ENCODE data around the gene ABCF1.

DNA sequence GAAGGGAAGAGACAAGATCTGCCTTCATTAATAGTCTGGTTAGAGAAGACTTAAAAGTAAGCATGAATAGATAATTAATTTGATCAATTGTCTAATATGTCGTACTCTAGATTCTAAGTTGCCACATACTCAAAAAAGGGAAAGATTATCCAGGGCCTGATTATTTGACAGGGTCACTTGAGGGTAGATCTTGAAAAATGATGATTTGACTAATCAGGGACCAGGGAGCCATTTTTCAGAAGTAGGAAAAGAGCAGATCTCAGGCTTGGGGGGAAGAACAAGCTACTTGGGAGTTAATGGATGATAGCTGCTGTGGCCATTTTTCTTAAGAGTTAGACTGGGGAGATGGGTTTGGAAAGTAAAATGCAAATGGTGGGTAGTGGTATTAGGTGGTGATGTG lies 21.0 kb downstream of the ABCF1 start:
- TF ChIP-seq, protein P1, sequence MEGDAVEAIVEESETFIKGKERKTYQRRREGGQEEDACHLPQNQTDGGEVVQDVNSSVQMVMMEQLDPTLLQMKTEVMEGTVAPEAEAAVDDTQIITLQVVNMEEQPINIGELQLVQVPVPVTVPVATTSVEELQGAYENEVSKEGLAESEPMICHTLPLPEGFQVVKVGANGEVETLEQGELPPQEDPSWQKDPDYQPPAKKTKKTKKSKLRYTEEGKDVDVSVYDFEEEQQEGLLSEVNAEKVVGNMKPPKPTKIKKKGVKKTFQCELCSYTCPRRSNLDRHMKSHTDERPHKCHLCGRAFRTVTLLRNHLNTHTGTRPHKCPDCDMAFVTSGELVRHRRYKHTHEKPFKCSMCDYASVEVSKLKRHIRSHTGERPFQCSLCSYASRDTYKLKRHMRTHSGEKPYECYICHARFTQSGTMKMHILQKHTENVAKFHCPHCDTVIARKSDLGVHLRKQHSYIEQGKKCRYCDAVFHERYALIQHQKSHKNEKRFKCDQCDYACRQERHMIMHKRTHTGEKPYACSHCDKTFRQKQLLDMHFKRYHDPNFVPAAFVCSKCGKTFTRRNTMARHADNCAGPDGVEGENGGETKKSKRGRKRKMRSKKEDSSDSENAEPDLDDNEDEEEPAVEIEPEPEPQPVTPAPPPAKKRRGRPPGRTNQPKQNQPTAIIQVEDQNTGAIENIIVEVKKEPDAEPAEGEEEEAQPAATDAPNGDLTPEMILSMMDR (optimal IDR thresholded peaks at IDR 0.05 in 1 of 3, IDR thresholded peaks at IDR 0.05 in 1 of 3, conservative IDR thresholded peaks at IDR 0.05 in 1 of 3; ENCODE audit: extremely low read depth in 1 of 3, insufficient read depth in 2 of 3, low read length in 3 of 3) = no peak
- no peak for TF ChIP-seq EZH2 (IDR thresholded peaks at IDR 0.05; ENCODE audit: low read length)
